ENCODE measurements around the gene SUCNR1.

GRCh38 chr3:151911462-151911861 lies 38.0 kb downstream of the SUCNR1 start:
- TF ChIP-seq, protein P1, sequence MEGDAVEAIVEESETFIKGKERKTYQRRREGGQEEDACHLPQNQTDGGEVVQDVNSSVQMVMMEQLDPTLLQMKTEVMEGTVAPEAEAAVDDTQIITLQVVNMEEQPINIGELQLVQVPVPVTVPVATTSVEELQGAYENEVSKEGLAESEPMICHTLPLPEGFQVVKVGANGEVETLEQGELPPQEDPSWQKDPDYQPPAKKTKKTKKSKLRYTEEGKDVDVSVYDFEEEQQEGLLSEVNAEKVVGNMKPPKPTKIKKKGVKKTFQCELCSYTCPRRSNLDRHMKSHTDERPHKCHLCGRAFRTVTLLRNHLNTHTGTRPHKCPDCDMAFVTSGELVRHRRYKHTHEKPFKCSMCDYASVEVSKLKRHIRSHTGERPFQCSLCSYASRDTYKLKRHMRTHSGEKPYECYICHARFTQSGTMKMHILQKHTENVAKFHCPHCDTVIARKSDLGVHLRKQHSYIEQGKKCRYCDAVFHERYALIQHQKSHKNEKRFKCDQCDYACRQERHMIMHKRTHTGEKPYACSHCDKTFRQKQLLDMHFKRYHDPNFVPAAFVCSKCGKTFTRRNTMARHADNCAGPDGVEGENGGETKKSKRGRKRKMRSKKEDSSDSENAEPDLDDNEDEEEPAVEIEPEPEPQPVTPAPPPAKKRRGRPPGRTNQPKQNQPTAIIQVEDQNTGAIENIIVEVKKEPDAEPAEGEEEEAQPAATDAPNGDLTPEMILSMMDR (IDR thresholded peaks at IDR 0.05): no peak
- no peak for TF ChIP-seq POLR2A (IDR thresholded peaks at IDR 0.05)
